GM12874 (cell line): Measurements from ENCODE around the gene RHOB.
A peak's percentile ranks its signal among the peaks of the same experiment; 100 is the strongest.

ENCODE experiments used
- CTCF ChIP-seq: IDR thresholded peaks from 2 replicates; pipeline ENCODE4 v1.5.1; 2011; ENCODE audit warnings: low read depth, mild to moderate bottlenecking, control low read depth, low read length, moderate library complexity; ENCODE audit not compliant: insufficient read depth

Gene RHOB

DNA sequence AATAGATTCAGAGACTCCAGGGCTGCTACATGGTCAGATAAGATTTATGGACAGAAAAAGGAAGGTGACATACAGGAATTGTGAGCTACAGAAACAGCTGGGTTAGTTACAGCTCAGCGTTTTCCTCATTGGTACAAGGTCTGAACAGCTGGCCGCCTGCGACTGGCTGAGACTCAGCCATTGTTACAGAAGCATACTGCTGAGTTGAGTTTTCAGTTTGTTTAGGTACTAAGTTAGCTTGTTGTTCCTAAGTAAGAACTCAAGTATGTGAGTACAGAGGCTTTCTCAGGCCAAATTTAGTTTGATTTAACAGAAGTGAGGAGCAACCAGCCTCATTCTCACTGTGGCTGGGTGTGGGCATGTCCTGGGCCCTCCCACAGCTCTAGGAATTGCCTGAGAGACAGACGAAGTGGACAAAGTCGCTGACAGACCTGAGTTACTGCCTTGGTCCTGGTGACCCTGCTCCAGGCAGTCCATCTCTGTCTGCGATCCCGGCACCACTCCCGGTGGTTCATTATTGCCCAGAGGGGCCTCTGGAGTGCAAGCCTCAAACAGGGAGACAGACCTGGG is 27.8 kb upstream of the RHOB start:
- TF ChIP-seq CTCF: no peak

- TF ChIP-seq CTCF: no peak
Measured at GRCh38 chr2:20419752-20420151, 27.1 kb upstream of the RHOB start.

- TF ChIP-seq CTCF: no peak
Measured at GRCh38 chr2:20421336-20421987, 25.4 kb upstream of the RHOB start.

- no peak for TF ChIP-seq CTCF
Measured at GRCh38 chr2:20421988-20422370, 24.9 kb upstream of the RHOB start.

- TF ChIP-seq CTCF: peak; percentile 35; the same call in 1 of the 2 replicates
Measured at GRCh38 chr2:20422402-20423271, 24.2 kb upstream of the RHOB start.

DNA sequence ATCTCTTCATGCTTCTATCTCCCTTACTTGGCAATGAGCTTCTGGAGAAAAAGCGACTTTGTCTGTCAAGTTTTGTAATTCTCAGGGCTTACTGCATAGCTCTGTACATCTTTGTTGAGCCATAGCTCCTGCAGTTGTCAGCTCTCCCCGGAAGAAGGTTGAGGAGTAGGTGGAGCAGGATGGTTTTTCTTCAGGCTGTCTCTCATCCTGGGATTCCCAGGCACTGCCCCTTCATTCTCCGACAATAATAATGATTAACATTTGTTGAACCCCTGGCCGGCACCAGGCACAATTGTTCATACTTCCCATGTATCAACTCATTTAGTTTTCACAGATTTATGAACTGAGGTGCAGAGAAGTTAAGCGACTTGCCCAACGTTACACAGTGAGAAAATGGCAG is 23.5 kb upstream of the RHOB start:
- no peak for TF ChIP-seq CTCF

DNA sequence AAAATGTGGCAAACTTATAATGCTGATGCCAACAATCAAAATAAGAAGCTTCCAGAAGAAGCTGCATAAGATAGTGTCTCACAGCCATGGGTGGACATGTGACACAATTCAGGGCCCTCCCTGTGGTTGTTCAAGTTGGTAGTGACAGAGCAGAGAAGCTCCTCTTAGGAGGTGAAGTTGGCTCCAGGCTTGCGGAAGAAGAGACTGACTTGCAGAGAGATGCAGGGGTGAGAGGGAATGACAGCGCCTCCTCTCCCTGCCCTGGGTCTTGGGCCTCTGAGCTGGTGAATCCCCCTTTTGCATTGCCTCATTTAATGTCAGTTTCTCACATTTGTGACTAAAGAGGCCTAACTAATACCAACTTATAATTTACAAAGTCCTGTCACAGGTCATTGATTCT is 23.0 kb upstream of the RHOB start:
- no peak for TF ChIP-seq CTCF
